ENCODE results near the gene ZNRF4. TPM values are rescaled to one million over a fixed set of nuclear protein-coding genes. Genes with fewer than 3 reads are reported as not detected.
"Not testable (repeated sequence)": the region's sequence is repeated elsewhere in the genome, so short reads cannot be mapped to it uniquely, and the experiment has no call there.

The ZNRF4 gene, protein sequence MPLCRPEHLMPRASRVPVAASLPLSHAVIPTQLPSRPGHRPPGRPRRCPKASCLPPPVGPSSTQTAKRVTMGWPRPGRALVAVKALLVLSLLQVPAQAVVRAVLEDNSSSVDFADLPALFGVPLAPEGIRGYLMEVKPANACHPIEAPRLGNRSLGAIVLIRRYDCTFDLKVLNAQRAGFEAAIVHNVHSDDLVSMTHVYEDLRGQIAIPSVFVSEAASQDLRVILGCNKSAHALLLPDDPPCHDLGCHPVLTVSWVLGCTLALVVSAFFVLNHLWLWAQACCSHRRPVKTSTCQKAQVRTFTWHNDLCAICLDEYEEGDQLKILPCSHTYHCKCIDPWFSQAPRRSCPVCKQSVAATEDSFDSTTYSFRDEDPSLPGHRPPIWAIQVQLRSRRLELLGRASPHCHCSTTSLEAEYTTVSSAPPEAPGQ
- not detected for total RNA-seq
- not detected for polyA plus RNA-seq

DNA sequence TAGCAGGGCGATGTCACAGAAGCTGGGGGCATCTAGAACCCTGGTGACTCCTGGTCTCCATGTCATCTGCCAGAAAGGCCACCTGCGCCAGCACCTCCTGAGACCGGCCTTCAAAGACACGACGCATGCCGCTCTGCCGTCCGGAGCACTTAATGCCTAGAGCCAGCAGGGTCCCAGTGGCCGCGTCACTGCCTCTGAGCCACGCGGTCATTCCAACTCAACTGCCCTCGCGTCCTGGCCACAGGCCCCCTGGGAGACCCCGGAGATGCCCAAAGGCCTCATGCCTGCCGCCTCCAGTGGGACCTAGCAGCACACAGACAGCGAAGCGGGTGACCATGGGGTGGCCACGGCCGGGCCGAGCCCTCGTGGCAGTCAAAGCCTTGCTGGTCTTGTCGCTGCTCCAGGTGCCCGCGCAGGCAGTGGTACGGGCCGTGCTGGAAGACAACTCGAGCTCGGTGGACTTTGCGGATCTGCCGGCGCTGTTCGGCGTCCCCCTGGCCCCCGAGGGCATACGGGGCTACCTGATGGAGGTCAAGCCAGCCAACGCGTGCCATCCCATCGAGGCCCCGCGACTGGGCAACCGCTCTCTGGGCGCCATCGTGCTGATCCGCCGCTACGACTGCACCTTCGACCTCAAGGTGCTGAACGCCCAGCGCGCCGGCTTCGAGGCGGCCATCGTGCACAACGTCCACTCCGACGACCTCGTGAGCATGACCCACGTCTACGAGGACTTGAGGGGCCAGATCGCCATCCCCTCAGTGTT, at the start of gene ZNRF4:
Gene ZNRF4, plus strand, starts transcription at position 51 of the 763 bp plus-strand sequence. Its CDS starts 75 bp downstream, at position 126.
- H3K27ac ChIP-seq (ENCODE audit: low read depth): no peak within 1 kb of the TSS
- DNase-seq (ENCODE audit: extremely low spot score): no peak
- whole genome bisulfite sequencing: 91% methylated on average over 62 of the region's 62 CpGs

DNA sequence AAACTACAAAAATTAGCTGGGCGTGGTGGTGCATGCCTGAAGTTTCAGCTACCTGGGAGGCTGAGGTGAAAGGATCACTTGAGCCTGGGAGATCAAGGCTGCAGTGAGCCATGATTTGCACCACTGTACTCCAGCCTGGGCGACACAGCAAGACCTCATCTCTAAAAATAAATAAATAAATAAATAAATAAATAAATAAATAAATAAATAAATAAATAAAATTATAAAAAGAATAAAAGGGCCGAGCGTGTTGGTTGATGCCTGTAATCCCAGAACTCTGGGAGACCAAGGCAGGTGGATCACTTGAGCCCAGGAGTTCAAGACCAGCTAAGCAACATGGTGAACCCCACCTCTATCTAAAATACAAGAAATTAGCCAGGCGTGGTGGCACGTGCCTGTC, 49.0 kb upstream of the ZNRF4 start:
- not testable (repeated sequence) for H3K27ac ChIP-seq (ENCODE audit: low read depth); H3K36me3 ChIP-seq (ENCODE audit: insufficient read depth); DNase-seq (ENCODE audit: extremely low spot score); H3K4me1 ChIP-seq (ENCODE audit: insufficient read depth); H3K4me3 ChIP-seq (ENCODE audit: low read depth, low read length)
- WGBS: 87% methylated on average over 6 of the region's 6 CpGs

More for the DNA sequence above, at the start of gene ZNRF4:
- H3K4me3 ChIP-seq (ENCODE audit: low read depth, low read length): no peak within 1 kb of the TSS
- H3K4me1 ChIP-seq (ENCODE audit: insufficient read depth): no peaks in the 10 kb centered on the region
- H3K36me3 ChIP-seq (ENCODE audit: insufficient read depth): no peaks in the 10 kb centered on the region

DNA sequence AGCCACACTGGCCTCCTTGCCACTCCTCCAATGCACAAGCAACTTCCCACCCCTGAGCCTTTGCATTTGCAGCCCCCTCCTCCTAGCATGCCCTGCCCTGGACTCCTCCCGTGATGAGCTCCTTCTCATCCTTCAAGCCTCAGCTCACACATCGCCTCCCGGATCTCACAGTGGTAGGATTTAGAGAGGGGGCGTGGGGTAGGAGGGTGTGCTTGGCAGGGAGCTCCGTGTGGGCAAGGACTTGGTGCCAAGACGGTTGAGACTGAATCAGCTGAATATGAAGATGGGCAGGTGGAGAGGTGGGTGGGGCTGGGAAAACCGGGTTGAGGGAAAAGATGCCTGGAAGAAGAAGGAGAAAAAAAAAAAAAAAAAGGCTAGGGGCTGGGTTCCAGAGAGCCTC, 48.4 kb upstream of the ZNRF4 start:
- Histone ChIP-seq H3K36me3 (ENCODE audit: insufficient read depth) (no peaks in the 10 kb centered on the region), H3K27ac (ENCODE audit: low read depth) (no peak overlapping the region), H3K4me3 (ENCODE audit: low read depth, low read length) (no peak overlapping the region), H3K4me1 (ENCODE audit: insufficient read depth) (no peaks in the 10 kb centered on the region)
- 61% methylated on average over 7 of the region's 7 CpGs for WGBS
- no peak for DNase-seq (ENCODE audit: extremely low spot score)

DNA sequence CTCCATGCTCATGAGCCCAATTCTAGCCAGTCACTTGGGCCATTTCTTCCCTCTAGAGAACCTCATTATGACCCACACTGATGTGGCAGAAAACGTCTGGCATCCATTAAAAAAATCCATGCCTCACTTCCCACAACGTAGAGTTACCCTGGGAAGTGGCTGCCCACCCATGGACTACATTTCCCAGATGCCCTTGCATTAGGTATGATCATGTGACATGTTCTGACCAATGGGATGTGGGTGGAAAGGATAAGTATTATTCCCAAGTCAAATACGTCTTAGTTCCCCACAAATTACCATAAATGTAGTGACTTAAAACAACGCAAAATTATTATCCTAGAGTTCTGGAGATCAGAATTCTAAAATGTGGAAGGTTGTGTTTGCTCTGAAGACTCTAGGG, 47.9 kb upstream of the ZNRF4 start:
- 35% methylated on average over 4 of the region's 4 CpGs for WGBS

DNA sequence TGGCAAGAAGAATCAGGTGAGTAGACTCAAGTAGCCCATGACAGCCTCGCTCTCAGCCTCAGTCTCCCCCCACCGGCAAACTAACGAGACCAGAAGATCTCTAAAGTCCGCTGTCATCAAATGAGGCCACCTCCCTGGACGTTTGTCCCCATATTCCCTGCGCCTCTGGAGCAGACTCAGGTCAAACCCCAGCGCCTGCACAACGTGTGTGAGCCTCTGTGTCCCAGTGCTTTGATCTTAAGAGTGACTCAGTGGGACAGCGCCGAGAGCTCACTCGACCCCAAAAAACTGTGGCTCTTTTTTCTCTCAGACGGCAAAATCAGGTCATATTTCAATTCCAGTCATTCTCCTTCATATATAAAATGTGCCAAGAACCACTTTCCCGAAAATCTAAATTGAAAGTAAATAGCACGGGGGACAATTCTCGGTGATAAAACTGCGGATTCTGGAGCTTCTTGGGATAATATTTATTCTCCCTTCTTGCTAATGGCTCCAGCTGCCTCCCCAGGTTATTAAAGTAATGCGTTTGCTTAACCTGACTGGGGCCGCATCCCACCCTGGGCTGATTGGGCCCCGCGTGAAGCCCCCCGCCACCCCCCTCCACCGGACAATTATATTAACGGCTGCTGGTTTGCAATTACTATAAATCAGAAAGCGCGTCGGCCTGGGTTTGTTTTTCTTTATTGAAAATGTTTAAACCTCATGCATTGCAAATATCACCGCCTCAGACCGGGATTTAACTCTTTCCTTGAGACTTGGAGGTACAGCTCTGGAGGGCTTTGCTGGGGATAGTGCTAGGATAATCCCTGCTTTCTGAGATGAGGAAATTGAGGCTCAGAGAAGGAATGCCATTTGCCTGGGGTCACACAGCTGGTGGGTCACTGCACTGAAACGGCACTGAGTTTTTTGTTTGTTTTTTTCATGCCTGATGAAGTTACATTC, 37.5 kb upstream of the ZNRF4 start:
- no peak for DNase-seq (ENCODE audit: extremely low spot score)
- H3K4me3 ChIP-seq (ENCODE audit: low read depth, low read length): no peak overlapping the region

More for the DNA sequence above, 47.9 kb upstream of the ZNRF4 start:
- DNase-seq (ENCODE audit: extremely low spot score): no peak
- Histone ChIP-seq H3K4me1 (ENCODE audit: insufficient read depth) (no peaks in the 10 kb centered on the region), H3K27ac (ENCODE audit: low read depth) (no peak overlapping the region), H3K36me3 (ENCODE audit: insufficient read depth) (no peaks in the 10 kb centered on the region), H3K4me3 (ENCODE audit: low read depth, low read length) (no peak overlapping the region)

DNA sequence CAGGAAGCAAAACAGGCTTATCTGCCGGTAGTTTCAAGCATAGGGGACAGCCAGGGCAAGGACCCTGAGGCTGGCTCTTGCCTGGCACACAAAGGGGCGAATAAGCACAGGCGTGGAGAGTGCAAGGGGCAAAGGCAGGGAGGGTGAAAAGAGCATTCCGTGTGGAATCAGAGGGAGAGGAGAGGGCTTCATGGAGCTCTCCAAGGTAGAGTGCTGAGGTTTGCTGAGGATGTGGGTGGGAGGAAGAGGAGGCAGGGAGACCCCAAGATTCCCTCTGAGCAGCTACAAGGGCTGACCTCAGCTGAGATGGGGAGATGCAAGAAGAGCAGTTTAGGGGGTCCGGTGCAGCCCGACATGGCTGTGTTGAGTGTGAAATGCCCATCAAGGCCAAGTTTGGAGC, 36.5 kb upstream of the ZNRF4 start:
- H3K4me1 ChIP-seq (ENCODE audit: insufficient read depth): no peaks in the 10 kb centered on the region
- H3K4me3 ChIP-seq (ENCODE audit: low read depth, low read length): no peak overlapping the region
- H3K36me3 ChIP-seq (ENCODE audit: insufficient read depth): no peaks in the 10 kb centered on the region
- H3K27ac ChIP-seq (ENCODE audit: low read depth): no peak overlapping the region
- 66% methylated on average over 6 of the region's 6 CpGs for WGBS
- no peak for DNase-seq (ENCODE audit: extremely low spot score)

More for the DNA sequence above, 37.5 kb upstream of the ZNRF4 start:
- Histone ChIP-seq H3K27ac (ENCODE audit: low read depth) (no peak overlapping the region), H3K4me1 (ENCODE audit: insufficient read depth) (no peaks in the 10 kb centered on the region), H3K36me3 (ENCODE audit: insufficient read depth) (no peaks in the 10 kb centered on the region)
- WGBS: 41% methylated on average over 29 of the region's 29 CpGs

DNA sequence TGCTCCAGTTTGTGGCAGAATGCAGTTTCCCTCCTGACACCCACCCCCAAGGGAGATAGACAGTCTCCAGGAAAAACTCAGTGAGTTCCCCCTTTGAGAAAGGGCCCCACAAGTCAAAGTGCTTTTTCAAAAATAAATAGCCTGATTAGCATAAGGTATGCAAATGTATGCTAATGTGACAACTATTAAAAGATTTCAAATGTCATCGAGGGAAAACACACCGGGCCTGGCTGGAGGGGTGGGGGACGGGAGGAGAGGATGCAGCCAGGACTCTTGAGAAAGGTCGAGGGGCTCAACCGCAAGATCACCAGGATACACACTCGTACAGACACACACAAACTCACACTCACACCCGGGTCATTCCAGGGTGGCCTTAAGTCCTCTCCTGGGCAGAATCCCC, 34.3 kb upstream of the ZNRF4 start:
- Histone ChIP-seq H3K4me1 (ENCODE audit: insufficient read depth) (no peaks in the 10 kb centered on the region), H3K27ac (ENCODE audit: low read depth) (no peak overlapping the region), H3K36me3 (ENCODE audit: insufficient read depth) (no peaks in the 10 kb centered on the region), H3K4me3 (ENCODE audit: low read depth, low read length) (no peak overlapping the region)
- DNase-seq (ENCODE audit: extremely low spot score): no peak
- 28% methylated on average over 7 of the region's 7 CpGs for WGBS

DNA sequence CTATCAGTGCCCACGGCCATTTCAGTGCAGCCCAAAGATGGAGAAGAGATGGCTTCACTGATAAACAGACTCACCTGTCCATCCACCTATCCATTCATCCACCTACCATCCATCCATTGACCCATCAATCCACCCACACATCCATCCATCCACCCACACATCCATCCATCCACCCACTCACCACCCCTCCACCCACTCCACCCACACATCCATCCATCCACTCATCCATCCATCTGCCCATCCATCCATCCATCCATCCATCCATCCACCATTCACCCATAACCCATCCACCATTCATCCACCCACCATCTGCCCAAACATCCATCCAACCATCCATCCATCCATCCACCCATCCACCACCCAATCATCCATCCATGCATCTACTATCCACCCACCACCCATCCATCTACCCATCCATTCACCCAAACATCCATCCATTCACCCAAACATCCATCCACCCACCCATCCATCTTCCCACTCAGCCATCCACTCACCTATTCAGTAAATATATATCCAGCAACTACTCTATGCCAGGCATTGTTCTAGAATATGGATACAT, 31.6 kb upstream of the ZNRF4 start:
- Histone ChIP-seq H3K4me1 (ENCODE audit: insufficient read depth) (no peaks in the 10 kb centered on the region), H3K27ac (ENCODE audit: low read depth) (no peak overlapping the region), H3K36me3 (ENCODE audit: insufficient read depth) (no peaks in the 10 kb centered on the region), H3K4me3 (ENCODE audit: low read depth, low read length) (no peak overlapping the region)
- DNase-seq (ENCODE audit: extremely low spot score): no peak
- 43% methylated on average over 1 of the region's 1 CpG for WGBS

DNA sequence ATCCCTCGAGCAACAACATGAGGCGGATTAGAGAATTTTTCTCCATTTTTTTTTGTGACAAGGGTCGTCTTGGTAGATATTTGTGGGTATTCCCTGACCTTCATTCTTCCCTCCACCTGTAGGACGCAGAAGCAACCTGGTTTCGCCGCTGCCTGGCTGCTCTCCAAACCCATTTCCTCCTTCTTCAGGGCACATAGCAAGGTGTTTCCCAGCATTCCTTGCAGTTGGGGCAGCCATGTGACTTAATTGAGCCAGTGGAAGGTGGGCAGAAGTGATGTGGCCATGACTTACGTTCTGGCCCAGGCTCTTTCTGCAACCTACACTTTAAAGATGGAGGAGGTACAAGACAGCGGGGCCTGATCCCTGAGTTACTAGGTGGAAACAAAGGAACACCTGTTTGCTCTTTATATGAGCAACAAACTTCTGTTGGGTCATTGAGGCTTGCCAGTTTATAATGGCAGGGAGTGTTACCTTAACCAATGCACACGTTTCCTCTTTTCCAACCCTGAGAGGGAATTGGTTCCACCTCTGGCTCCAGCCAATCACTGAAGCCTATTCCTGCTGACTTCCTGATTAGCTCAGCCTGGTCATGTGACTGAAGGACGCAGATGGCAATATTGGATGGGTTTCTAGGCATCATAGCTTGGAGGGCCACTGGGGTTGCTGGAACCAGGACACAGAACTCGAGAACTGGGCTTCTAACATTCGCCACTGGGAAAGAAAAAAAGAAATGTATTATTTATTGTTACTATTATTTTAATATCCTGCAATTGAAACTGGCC, 30.8 kb upstream of the ZNRF4 start:
- H3K27ac ChIP-seq (ENCODE audit: low read depth): no peak overlapping the region
- no peak overlapping the region for H3K4me3 ChIP-seq (ENCODE audit: low read depth, low read length)
- no peak for DNase-seq (ENCODE audit: extremely low spot score)
- H3K4me1 ChIP-seq (ENCODE audit: insufficient read depth): no peaks in the 10 kb centered on the region
- 79% methylated on average over 12 of the region's 12 CpGs for WGBS
- H3K36me3 ChIP-seq (ENCODE audit: insufficient read depth): no peaks in the 10 kb centered on the region

DNA sequence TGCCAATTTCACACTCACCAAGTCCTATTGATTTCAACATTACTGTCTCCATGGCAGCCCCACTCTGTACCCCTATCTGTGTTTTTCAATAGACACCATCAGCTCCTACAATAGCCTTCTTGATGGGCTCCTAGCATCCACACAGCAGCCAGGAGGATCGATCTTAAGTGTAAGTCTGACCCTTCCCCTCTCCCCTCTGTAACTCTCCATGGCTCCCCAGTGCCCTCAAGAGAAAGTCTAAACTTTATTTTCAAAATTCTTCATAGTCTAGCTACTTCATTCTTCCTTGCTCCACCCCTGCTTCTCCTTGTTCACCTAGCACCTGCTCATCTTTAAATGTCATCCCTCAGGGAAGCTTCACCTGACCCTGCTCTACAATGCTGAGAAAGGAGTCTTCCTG, 30.0 kb upstream of the ZNRF4 start:
- Histone ChIP-seq H3K27ac (ENCODE audit: low read depth) (no peak overlapping the region), H3K4me3 (ENCODE audit: low read depth, low read length) (no peak overlapping the region), H3K36me3 (ENCODE audit: insufficient read depth) (no peaks in the 10 kb centered on the region), H3K4me1 (ENCODE audit: insufficient read depth) (no peaks in the 10 kb centered on the region)
- WGBS: 70% methylated on average over 1 of the region's 1 CpG
- DNase-seq (ENCODE audit: extremely low spot score): no peak

DNA sequence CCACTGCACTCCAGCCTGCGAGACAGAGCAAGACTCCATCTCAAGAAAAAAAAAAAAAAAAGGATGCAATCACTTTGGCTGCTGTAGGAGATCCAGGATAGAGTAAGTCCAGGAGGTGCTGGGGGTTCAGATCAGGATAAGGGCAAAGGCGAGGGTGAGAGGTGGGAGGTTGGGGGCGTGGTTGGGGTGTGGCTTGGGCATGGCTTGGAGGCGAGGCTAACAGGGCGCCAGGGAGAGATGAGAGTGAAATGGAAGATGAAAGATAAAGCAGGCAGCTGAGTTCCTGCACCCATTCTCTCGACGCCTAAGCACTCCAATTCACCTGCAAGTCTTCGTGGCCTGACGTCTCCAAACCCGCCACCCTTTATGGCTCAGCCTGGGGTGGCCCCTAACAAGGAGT, 25.0 kb upstream of the ZNRF4 start:
- DNase-seq (ENCODE audit: extremely low spot score): no peak
- Histone ChIP-seq H3K4me3 (ENCODE audit: low read depth, low read length) (no peak overlapping the region), H3K27ac (ENCODE audit: low read depth) (no peak overlapping the region), H3K4me1 (ENCODE audit: insufficient read depth) (no peaks in the 10 kb centered on the region), H3K36me3 (ENCODE audit: insufficient read depth) (no peaks in the 10 kb centered on the region)
- WGBS: 25% methylated on average over 10 of the region's 10 CpGs

DNA sequence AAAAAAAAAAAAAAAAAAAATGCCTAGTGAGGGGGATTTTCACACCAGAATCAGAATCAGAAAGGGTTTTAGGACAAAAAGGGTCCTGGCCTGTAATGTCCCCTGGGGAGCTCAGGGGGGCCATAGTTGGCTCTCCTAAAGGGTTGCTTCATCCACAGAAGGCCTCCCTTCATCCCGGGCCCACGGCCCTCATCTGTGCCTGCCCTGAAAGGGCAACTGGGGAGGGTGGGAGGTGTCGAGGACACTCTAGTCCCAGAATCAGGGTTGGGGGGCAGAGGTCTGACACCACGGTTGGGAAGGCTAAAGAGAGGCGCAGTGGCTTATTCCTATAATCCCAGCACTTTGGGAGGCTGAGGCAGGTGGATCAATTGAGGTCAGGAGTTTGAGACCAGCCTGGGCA, 22.5 kb upstream of the ZNRF4 start:
- Histone ChIP-seq H3K27ac (ENCODE audit: low read depth) (no peak overlapping the region), H3K4me3 (ENCODE audit: low read depth, low read length) (no peak overlapping the region), H3K4me1 (ENCODE audit: insufficient read depth) (no peaks in the 10 kb centered on the region), H3K36me3 (ENCODE audit: insufficient read depth) (no peaks in the 10 kb centered on the region)
- WGBS: 69% methylated on average over 5 of the region's 5 CpGs
- DNase-seq (ENCODE audit: extremely low spot score): no peak
